ENCODE data around the gene TBC1D14. TPM values are rescaled to one million over a fixed set of nuclear protein-coding genes. Genes with fewer than 3 reads are reported as not detected.
A peak's percentile ranks its signal among the peaks of the same experiment; 100 is the strongest.
"Not testable (repeated sequence)": the region's sequence is repeated elsewhere in the genome, so short reads cannot be mapped to it uniquely, and the experiment has no call there.

TBC1D14 gene
- total and polyA plus RNA-seq, 7 donors = 19.2 to 46.4 (median 29.5) TPM

DNA sequence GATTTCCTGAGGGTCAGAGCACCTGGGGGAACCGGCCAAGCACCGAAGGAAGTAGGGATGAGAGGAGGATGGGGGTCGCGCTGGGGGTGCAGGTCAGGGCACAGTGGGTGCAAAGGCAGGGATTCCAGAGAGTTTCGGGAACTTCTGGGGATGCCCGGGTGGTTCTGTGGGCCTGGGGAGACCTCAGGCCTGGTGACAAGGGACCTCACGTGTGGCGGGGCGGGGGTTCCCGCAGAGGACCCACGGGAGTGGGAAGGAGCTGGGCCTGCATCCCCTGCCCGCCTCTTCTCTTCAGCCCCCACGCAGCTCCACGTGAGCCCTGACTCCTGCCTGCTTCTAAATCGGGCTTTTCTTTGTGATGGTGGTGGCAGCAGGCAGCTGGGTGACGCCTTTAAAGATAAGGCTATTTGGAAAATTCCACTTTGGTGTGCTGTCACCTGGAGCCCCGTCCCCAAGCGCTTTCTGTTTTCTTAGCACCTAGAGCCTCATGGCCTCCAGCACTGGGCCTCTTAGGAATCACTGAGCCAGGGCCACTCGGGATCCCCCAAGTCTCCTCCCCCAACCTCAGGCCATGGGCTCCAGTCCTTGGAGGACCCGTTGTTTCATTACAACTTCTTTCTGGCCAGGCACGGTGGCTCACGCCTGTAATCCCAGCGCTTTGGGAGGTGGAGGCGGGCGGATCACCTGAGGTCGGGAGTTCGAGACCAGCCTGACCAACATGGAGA lies 7.1 kb upstream of the TBC1D14 start:
- 82 to 89% methylated on average over 27 of the region's 27 CpGs for WGBS, 2 donors
- peaks cover 0 to 2% (median under 1%) of the 10 kb centered on the region in 4 donors for H3K4me1 ChIP-seq
- no peaks in the 10 kb centered on the region for H3K27me3 ChIP-seq
- no peaks in the 10 kb centered on the region for H3K9me3 ChIP-seq
- H3K27ac ChIP-seq = no peak overlapping the region
- peak; percentile 53 for DNase-seq
- no peaks in the 10 kb centered on the region for H3K36me3 ChIP-seq
- no peak for TF ChIP-seq POLR2A (IDR thresholded peaks at IDR 0.05)
- no peak for TF ChIP-seq EP300 (IDR thresholded peaks at IDR 0.05)
- no peak for TF ChIP-seq POLR2AphosphoS5 (IDR thresholded peaks at IDR 0.05)
- TF ChIP-seq, protein P1, sequence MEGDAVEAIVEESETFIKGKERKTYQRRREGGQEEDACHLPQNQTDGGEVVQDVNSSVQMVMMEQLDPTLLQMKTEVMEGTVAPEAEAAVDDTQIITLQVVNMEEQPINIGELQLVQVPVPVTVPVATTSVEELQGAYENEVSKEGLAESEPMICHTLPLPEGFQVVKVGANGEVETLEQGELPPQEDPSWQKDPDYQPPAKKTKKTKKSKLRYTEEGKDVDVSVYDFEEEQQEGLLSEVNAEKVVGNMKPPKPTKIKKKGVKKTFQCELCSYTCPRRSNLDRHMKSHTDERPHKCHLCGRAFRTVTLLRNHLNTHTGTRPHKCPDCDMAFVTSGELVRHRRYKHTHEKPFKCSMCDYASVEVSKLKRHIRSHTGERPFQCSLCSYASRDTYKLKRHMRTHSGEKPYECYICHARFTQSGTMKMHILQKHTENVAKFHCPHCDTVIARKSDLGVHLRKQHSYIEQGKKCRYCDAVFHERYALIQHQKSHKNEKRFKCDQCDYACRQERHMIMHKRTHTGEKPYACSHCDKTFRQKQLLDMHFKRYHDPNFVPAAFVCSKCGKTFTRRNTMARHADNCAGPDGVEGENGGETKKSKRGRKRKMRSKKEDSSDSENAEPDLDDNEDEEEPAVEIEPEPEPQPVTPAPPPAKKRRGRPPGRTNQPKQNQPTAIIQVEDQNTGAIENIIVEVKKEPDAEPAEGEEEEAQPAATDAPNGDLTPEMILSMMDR (IDR thresholded peaks at IDR 0.05) = no peak
- intact Hi-C loops (cut with DNase I) = no loop called here
- no peak overlapping the region for H3K4me3 ChIP-seq

DNA sequence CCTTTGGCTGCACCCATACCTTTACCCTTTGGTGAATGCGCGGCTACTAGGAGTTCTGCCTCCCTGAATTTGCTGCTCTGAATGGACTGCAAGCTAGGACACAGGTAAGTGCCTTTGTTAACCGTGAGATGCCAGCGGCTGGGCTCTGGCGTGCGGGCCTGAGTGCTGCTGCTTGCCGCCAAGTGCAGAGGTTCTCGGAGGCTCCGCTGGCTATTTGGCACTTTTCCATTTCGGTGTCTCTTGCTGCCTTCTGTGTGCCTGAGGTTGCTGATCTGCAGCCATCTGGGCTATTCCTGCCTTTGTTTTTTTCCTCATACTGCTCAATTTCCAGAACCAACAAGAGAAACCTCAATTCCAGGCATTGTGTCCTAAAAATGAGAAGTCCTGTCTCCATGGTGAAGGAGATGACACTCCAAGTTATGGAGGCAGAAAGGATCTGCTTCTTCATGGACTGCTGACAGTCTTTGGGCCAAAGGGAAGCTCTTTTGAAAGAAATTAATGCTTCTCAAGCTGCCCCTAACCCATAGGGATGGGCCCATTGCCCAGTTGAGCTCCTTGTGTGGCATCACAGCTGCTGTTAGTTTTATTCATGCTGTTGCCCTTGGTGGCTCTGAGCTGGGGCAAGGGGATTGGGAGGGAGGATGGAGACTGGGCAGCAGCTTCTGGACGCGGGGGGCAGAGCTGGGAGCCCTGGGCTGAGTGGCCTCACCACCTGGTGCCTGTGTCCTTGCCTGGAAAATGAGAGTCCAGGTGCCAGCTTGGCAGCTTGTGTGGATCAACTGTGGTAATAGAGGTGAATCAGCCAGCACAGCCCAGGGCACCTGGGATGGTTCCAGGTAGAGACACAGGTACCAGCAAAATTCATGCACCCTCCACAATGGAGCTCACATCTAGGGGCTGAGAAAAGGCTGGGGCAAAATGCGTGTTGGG lies 3.8 kb upstream of the TBC1D14 start:
- Histone ChIP-seq H3K4me1 (peaks cover 0 to 23% (median 19%) of the 10 kb centered on the region in 4 donors), H3K9me3 (no peaks in the 10 kb centered on the region), H3K36me3 (no peaks in the 10 kb centered on the region), H3K27ac (no peak overlapping the region), H3K4me3 (no peak overlapping the region), H3K27me3 (no peaks in the 10 kb centered on the region)
- peak; percentile 48 for DNase-seq
- no peak for TF ChIP-seq EP300 (IDR thresholded peaks at IDR 0.05)
- TF ChIP-seq, protein P1 (IDR thresholded peaks at IDR 0.05) = no peak
- intact Hi-C loops (cut with DNase I) = no loop called here
- WGBS, 2 donors = 92 to 96% methylated on average over 13 of the region's 13 CpGs

DNA sequence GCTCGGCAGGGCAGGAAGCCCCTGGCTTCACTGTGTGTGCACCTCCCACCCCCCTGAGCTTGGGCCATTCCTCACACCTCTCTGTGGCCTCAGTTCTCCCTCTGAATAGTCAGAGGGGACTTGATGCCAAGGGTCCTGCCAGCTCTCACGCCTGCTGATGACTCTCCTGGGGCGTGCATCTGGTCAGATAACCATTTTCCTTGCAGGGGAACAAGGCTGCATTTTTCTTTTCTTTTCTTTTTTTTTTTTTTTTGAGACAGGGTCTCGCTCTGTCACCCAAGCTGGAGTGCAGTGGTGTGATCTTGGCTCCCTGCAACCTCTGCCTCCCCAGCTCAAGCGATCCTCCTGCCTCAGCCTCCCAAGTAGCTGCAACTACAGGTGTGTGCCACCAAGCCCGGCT lies 3.1 kb upstream of the TBC1D14 start:
- H3K4me3 ChIP-seq; H3K27me3 ChIP-seq; H3K9me3 ChIP-seq; DNase-seq; H3K36me3 ChIP-seq; H3K27ac ChIP-seq; intact Hi-C loops (cut with DNase I): not testable (repeated sequence)
- WGBS, 2 donors = 91 to 92% methylated on average over 6 of the region's 6 CpGs
- peaks cover 0 to 30% (median 26%) of the 10 kb centered on the region in 4 donors for H3K4me1 ChIP-seq

DNA sequence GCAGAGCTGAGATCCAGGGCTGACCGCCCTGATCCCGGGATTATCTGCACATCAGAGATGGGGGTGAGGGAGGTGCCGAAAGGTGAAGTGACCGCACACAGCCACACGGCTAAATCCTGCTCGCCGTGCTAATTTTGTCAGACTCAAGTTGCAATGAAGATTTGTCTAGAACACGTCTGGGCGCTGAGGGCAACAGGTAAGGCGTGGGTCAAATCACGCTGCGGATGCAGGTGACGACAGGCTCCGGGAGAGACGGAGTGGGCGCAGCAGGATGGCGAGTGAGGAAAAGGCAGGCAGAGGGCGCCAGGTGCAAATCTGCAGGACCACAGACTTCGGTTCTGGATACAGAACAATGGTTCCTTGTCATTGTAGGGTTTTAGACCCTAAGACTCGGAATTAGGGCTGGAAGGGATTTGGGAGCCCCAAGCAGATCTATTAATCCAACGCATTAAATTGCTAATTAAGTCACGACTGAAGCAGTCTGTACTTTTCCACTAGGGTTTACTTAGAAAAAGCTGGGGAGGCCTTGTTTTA lies 1.9 kb upstream of the TBC1D14 start:
- Histone ChIP-seq H3K9me3 (no peaks in the 10 kb centered on the region), H3K36me3 (no peaks in the 10 kb centered on the region), H3K27ac (no peak overlapping the region), H3K4me3 (no peak overlapping the region), H3K27me3 (no peaks in the 10 kb centered on the region), H3K4me1 (peaks cover 0 to 30% (median 26%) of the 10 kb centered on the region in 4 donors)
- DNase-seq = peak; percentile 59
- intact Hi-C loops (cut with DNase I) = loop anchor here (2.0 kb wide), 2 partner anchors 125 to 159 kb away; partner anchors contain the start of gene KIAA0232
- 14 to 27% methylated on average over 22 of the region's 22 CpGs for WGBS, 2 donors
- TF ChIP-seq, protein P1 (IDR thresholded peaks at IDR 0.05) = peak in 1 of 4 experiments; percentile 33
- no peak for TF ChIP-seq POLR2AphosphoS5 (IDR thresholded peaks at IDR 0.05)

Data from sigmoid colon (tissue), 7 donors.